ENCODE data around the gene MACROD2. TPM values are rescaled to one million over a fixed set of nuclear protein-coding genes. Genes with fewer than 3 reads are reported as not detected.

The MACROD2 gene
- total and polyA plus RNA-seq, 2 experiments from 2014 or later = 2.8 to 4.3 TPM

- TF ChIP-seq, protein P1, sequence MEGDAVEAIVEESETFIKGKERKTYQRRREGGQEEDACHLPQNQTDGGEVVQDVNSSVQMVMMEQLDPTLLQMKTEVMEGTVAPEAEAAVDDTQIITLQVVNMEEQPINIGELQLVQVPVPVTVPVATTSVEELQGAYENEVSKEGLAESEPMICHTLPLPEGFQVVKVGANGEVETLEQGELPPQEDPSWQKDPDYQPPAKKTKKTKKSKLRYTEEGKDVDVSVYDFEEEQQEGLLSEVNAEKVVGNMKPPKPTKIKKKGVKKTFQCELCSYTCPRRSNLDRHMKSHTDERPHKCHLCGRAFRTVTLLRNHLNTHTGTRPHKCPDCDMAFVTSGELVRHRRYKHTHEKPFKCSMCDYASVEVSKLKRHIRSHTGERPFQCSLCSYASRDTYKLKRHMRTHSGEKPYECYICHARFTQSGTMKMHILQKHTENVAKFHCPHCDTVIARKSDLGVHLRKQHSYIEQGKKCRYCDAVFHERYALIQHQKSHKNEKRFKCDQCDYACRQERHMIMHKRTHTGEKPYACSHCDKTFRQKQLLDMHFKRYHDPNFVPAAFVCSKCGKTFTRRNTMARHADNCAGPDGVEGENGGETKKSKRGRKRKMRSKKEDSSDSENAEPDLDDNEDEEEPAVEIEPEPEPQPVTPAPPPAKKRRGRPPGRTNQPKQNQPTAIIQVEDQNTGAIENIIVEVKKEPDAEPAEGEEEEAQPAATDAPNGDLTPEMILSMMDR (conservative IDR thresholded peaks at IDR 0.05; ENCODE audit: low read depth in 2 of 2) = no peak
- no peak for TF ChIP-seq NANOG (IDR thresholded peaks at IDR 0.05; ENCODE audit: borderline replicate concordance)
- TF ChIP-seq STAT1 (IDR thresholded peaks at IDR 0.05; ENCODE audit: unreplicated experiment) = no peak
- TF ChIP-seq REST (IDR thresholded peaks at IDR 0.05; ENCODE audit: unreplicated experiment) = no peak
- TF ChIP-seq ZNF114 (CRISPR knock-in tag; IDR thresholded peaks at IDR 0.05) = no peak
These were observed 486.5 kb downstream of the MACROD2 start (continued) for GRCh38 chr20:14481863-14482262.

GRCh38 chr20:14488212-14488611 is 492.9 kb downstream of the MACROD2 start:
- H3K9me2 ChIP-seq (ENCODE audit: insufficient read depth) = no peaks in the 10 kb centered on the region
- TF ChIP-seq ETS1 (IDR thresholded peaks at IDR 0.05) = no peak
- TF ChIP-seq CREB1 (CRISPR knock-in tag; IDR thresholded peaks at IDR 0.05; ENCODE audit: low read depth) = no peak
- no peak for TF ChIP-seq ZNF114 (CRISPR knock-in tag; IDR thresholded peaks at IDR 0.05)
- no peak for TF ChIP-seq ZNF331 (CRISPR knock-in tag; IDR thresholded peaks at IDR 0.05; ENCODE audit: low read depth)
- TF ChIP-seq, protein P1 (conservative IDR thresholded peaks at IDR 0.05; ENCODE audit: low read depth in 2 of 2) = no peak
- no peak for TF ChIP-seq REST (IDR thresholded peaks at IDR 0.05; ENCODE audit: unreplicated experiment)
- TF ChIP-seq JUNB (IDR thresholded peaks at IDR 0.05; ENCODE audit: unreplicated experiment) = no peak
- TF ChIP-seq EZH2phosphoT487 (IDR thresholded peaks at IDR 0.05; ENCODE audit: unreplicated experiment) = no peak

More at GRCh38 chr20:14488212-14488611, 492.9 kb downstream of the MACROD2 start:
- Histone ChIP-seq H2AFZ (no peak overlapping the region), H3K79me2 (replicated peaks; ENCODE audit: insufficient read depth) (no peaks in the 10 kb centered on the region), H3F3A (replicated peaks; ENCODE audit: low read depth) (no peaks in the 10 kb centered on the region), H4K20me1 (replicated peaks; ENCODE audit: insufficient read depth) (no peaks in the 10 kb centered on the region), H3K27me3 (ENCODE audit: insufficient read depth) (no peaks in the 10 kb centered on the region), H3K4me3 (no peak overlapping the region), H3K4me1 (ENCODE audit: insufficient read depth) (no peaks in the 10 kb centered on the region), H3K36me3 (ENCODE audit: insufficient read depth) (no peaks in the 10 kb centered on the region), H3K27ac (ENCODE audit: low read depth) (no peak overlapping the region), H3K4me2 (no peak overlapping the region)
- Mint-ChIP-seq H3K4me1 (0 out of 3 replicates have a peak, but pooled peaks cover 3% of the 10 kb centered on the region), H3K27ac (no peak overlapping the region), H3K36me3 (ENCODE audit: low read depth) (no peaks in the 10 kb centered on the region), H3K27me3 (ENCODE audit: insufficient read depth, low read depth, poor library complexity) (peaks cover 2% of the 10 kb centered on the region), H3K9me3 (peaks cover 3% of the 10 kb centered on the region; the same call in 1 of the 3 replicates), H3K4me3 (no peak overlapping the region)
- DNase-seq (ENCODE audit: low spot score) = no peak
- ATAC-seq = no peak

Measured in GM23338 (cell line).